T-helper 2 cell treated with Interferon-gamma antibody and Interleukin-4, amounts not matched to agents 5 μg/mL and 100 μg/mL, for 36 hours (primary cell): ENCODE data around the gene RPL12.
"Not testable (repeated sequence)": the region's sequence is repeated elsewhere in the genome, so short reads cannot be mapped to it uniquely, and the experiment has no call there.

Experiments used
- DNase-seq: peaks from one replicate; pipeline ENCODE4 v3.0.0; 2021; ENCODE audit warnings: low spot score
- H3K27ac Mint-ChIP-seq: one replicate; pipeline ENCODE4 v1.8.0; 2021; ENCODE audit warnings: mild to moderate bottlenecking, mixed read lengths
- H3K27me3 Mint-ChIP-seq: one replicate; pipeline ENCODE4 v1.8.0; 2021; ENCODE audit warnings: low read depth, mixed read lengths
- H3K36me3 Mint-ChIP-seq: one replicate; pipeline ENCODE4 v1.8.0; 2021; ENCODE audit warnings: low read depth, mixed read lengths
- H3K4me1 Mint-ChIP-seq: one replicate; pipeline ENCODE4 v1.8.0; 2021; ENCODE audit warnings: low read depth, mixed read lengths
- H3K4me3 Mint-ChIP-seq: one replicate; pipeline ENCODE4 v1.8.0; 2022; ENCODE audit warnings: mild to moderate bottlenecking, moderate library complexity, mixed read lengths
- H3K9me3 Mint-ChIP-seq: one replicate; pipeline ENCODE4 v1.8.0; 2021; ENCODE audit warnings: mixed read lengths

Gene RPL12

GRCh38 chr9:127488946-127489345, 37.7 kb upstream of the RPL12 start:
- no peaks in the 10 kb centered on the region for H3K27me3 Mint-ChIP-seq
- H3K4me1 Mint-ChIP-seq = no peaks in the 10 kb centered on the region
- DNase-seq = no peak
- H3K27ac Mint-ChIP-seq = no peak overlapping the region
- H3K4me3 Mint-ChIP-seq = no peak overlapping the region
- no peaks in the 10 kb centered on the region for H3K9me3 Mint-ChIP-seq
- H3K36me3 Mint-ChIP-seq = peaks cover 8% of the 10 kb centered on the region

- Mint-ChIP-seq H3K9me3 (no peaks in the 10 kb centered on the region), H3K4me1 (no peaks in the 10 kb centered on the region), H3K27me3 (no peaks in the 10 kb centered on the region), H3K27ac (no peak overlapping the region), H3K4me3 (no peak overlapping the region), H3K36me3 (peaks cover 9% of the 10 kb centered on the region)
- no peak for DNase-seq
These were observed 34.8 kb upstream of the RPL12 start for GRCh38 chr9:127485995-127486394.

- H3K27ac Mint-ChIP-seq = no peak overlapping the region
- H3K36me3 Mint-ChIP-seq = peaks cover 9% of the 10 kb centered on the region
- H3K4me3 Mint-ChIP-seq = no peak overlapping the region
- H3K4me1 Mint-ChIP-seq = no peaks in the 10 kb centered on the region
- DNase-seq = no peak
- no peaks in the 10 kb centered on the region for H3K9me3 Mint-ChIP-seq
- no peaks in the 10 kb centered on the region for H3K27me3 Mint-ChIP-seq
These were observed 31.5 kb upstream of the RPL12 start for GRCh38 chr9:127482662-127483061.

GRCh38 chr9:127479507-127480081, 28.4 kb upstream of the RPL12 start:
- H3K4me3 Mint-ChIP-seq = no peak overlapping the region
- H3K27ac Mint-ChIP-seq = no peak overlapping the region
- peaks cover 6% of the 10 kb centered on the region for H3K36me3 Mint-ChIP-seq
- H3K4me1 Mint-ChIP-seq = no peaks in the 10 kb centered on the region
- no peak for DNase-seq
- H3K9me3 Mint-ChIP-seq = no peaks in the 10 kb centered on the region
- H3K27me3 Mint-ChIP-seq = no peaks in the 10 kb centered on the region

- Mint-ChIP-seq H3K4me3 (no peak overlapping the region), H3K4me1 (no peaks in the 10 kb centered on the region), H3K9me3 (no peaks in the 10 kb centered on the region), H3K27ac (no peak overlapping the region), H3K36me3 (peaks cover 11% of the 10 kb centered on the region), H3K27me3 (no peaks in the 10 kb centered on the region)
- DNase-seq = no peak
These were observed 23.4 kb upstream of the RPL12 start for GRCh38 chr9:127474592-127474991.

- Mint-ChIP-seq H3K36me3 (peaks cover 11% of the 10 kb centered on the region), H3K9me3 (no peaks in the 10 kb centered on the region), H3K4me1 (no peaks in the 10 kb centered on the region), H3K27me3 (no peaks in the 10 kb centered on the region), H3K4me3 (no peak overlapping the region), H3K27ac (no peak overlapping the region)
- no peak for DNase-seq
These were observed 22.7 kb upstream of the RPL12 start for GRCh38 chr9:127473932-127474331.

GRCh38 chr9:127473501-127473900, 22.3 kb upstream of the RPL12 start:
- no peak overlapping the region for H3K27ac Mint-ChIP-seq
- H3K4me3 Mint-ChIP-seq = no peak overlapping the region
- no peaks in the 10 kb centered on the region for H3K4me1 Mint-ChIP-seq
- DNase-seq = no peak
- H3K27me3 Mint-ChIP-seq = no peaks in the 10 kb centered on the region
- H3K36me3 Mint-ChIP-seq = peaks cover 11% of the 10 kb centered on the region
- H3K9me3 Mint-ChIP-seq = no peaks in the 10 kb centered on the region

- no peaks in the 10 kb centered on the region for H3K4me1 Mint-ChIP-seq
- no peaks in the 10 kb centered on the region for H3K9me3 Mint-ChIP-seq
- DNase-seq = no peak
- H3K27me3 Mint-ChIP-seq = no peaks in the 10 kb centered on the region
- no peak overlapping the region for H3K4me3 Mint-ChIP-seq
- no peak overlapping the region for H3K27ac Mint-ChIP-seq
- H3K36me3 Mint-ChIP-seq = peaks cover 18% of the 10 kb centered on the region
These were observed 19.5 kb upstream of the RPL12 start for GRCh38 chr9:127470662-127471061.

GRCh38 chr9:127467621-127468020, 16.4 kb upstream of the RPL12 start:
- no peak overlapping the region for H3K27ac Mint-ChIP-seq
- no peaks in the 10 kb centered on the region for H3K4me1 Mint-ChIP-seq
- H3K36me3 Mint-ChIP-seq = peaks cover 25% of the 10 kb centered on the region
- H3K9me3 Mint-ChIP-seq = no peaks in the 10 kb centered on the region
- no peak overlapping the region for H3K4me3 Mint-ChIP-seq
- no peaks in the 10 kb centered on the region for H3K27me3 Mint-ChIP-seq
- no peak for DNase-seq

GRCh38 chr9:127466407-127466917, 15.3 kb upstream of the RPL12 start:
- H3K27me3 Mint-ChIP-seq, DNase-seq: not testable (repeated sequence)
- H3K36me3 Mint-ChIP-seq = peaks cover 28% of the 10 kb centered on the region

GRCh38 chr9:127463911-127464310, 12.7 kb upstream of the RPL12 start:
- no peaks in the 10 kb centered on the region for H3K27me3 Mint-ChIP-seq
- no peaks in the 10 kb centered on the region for H3K4me1 Mint-ChIP-seq
- no peak overlapping the region for H3K4me3 Mint-ChIP-seq
- H3K9me3 Mint-ChIP-seq = no peaks in the 10 kb centered on the region
- H3K36me3 Mint-ChIP-seq = peaks cover 25% of the 10 kb centered on the region
- DNase-seq = no peak
- H3K27ac Mint-ChIP-seq = no peak overlapping the region

More at GRCh38 chr9:127466407-127466917, 15.3 kb upstream of the RPL12 start:
- H3K9me3 Mint-ChIP-seq, H3K4me3 Mint-ChIP-seq, H3K27ac Mint-ChIP-seq, H3K4me1 Mint-ChIP-seq: not testable (repeated sequence)

- Mint-ChIP-seq H3K4me1 (no peaks in the 10 kb centered on the region), H3K9me3 (no peaks in the 10 kb centered on the region), H3K36me3 (peaks cover 25% of the 10 kb centered on the region), H3K27me3 (no peaks in the 10 kb centered on the region), H3K4me3 (no peak overlapping the region), H3K27ac (no peak overlapping the region)
- DNase-seq = no peak
These were observed 12.2 kb upstream of the RPL12 start for GRCh38 chr9:127463382-127463781.

GRCh38 chr9:127458921-127459320, 7.7 kb upstream of the RPL12 start:
- H3K4me1 Mint-ChIP-seq = peaks cover 4% of the 10 kb centered on the region
- peaks cover 18% of the 10 kb centered on the region for H3K36me3 Mint-ChIP-seq
- H3K9me3 Mint-ChIP-seq = no peaks in the 10 kb centered on the region
- H3K4me3 Mint-ChIP-seq = no peak overlapping the region
- H3K27ac Mint-ChIP-seq = no peak overlapping the region
- no peaks in the 10 kb centered on the region for H3K27me3 Mint-ChIP-seq
- DNase-seq = no peak

- peaks cover 5% of the 10 kb centered on the region for H3K4me1 Mint-ChIP-seq
- H3K27me3 Mint-ChIP-seq = no peaks in the 10 kb centered on the region
- H3K4me3 Mint-ChIP-seq = no peak overlapping the region
- H3K36me3 Mint-ChIP-seq = peaks cover 12% of the 10 kb centered on the region
- no peaks in the 10 kb centered on the region for H3K9me3 Mint-ChIP-seq
- no peak overlapping the region for H3K27ac Mint-ChIP-seq
- DNase-seq = no peak
These were observed 6.1 kb upstream of the RPL12 start for GRCh38 chr9:127457191-127457878.
